Activated CD4-positive, alpha-beta memory T cell treated with anti-CD3 and anti-CD28 coated beads, Interleukin-2, amount 10 ng/mL, durations not matched to agents 7 days and 5 days (primary cell): ENCODE data around the gene MSTN. TPM values are rescaled to one million over a fixed set of nuclear protein-coding genes. Genes with fewer than 3 reads are reported as not detected.

Source experiments
- CTCF ChIA-PET: fragments of 350-600 bp; sonication (Branson Sonifier 250); formaldehyde crosslinking; loops from one replicate; lab custom pipeline; 2021; ENCODE audit warnings: antibody characterized with exemption, inconsistent platforms; lab: Charles Lee
- POLR2A ChIA-PET: fragments of 350-600 bp; sonication (Branson Sonifier 250); formaldehyde crosslinking; loops from one replicate; lab custom pipeline; 2021; ENCODE audit warnings: antibody characterized with exemption; lab: Charles Lee
- DNase-seq: peaks from one replicate; pipeline ENCODE4 v3.0.0-alpha.2; 2020
- H3K27ac Mint-ChIP-seq: one replicate; pipeline ENCODE4 v1.8.0; 2021; ENCODE audit warnings: mild to moderate bottlenecking, mixed read lengths
- H3K27me3 Mint-ChIP-seq: one replicate; pipeline ENCODE4 v1.8.0; 2021; ENCODE audit warnings: mixed read lengths
- H3K36me3 Mint-ChIP-seq: one replicate; pipeline ENCODE4 v1.8.0; 2021; ENCODE audit warnings: low read depth, mixed read lengths
- H3K4me1 Mint-ChIP-seq: one replicate; pipeline ENCODE4 v1.8.0; 2021; ENCODE audit warnings: mixed read lengths
- H3K4me3 Mint-ChIP-seq: one replicate; pipeline ENCODE4 v1.8.0; 2021; ENCODE audit warnings: mild to moderate bottlenecking, mixed read lengths
- H3K9me3 Mint-ChIP-seq: one replicate; pipeline ENCODE4 v1.8.0; 2021; ENCODE audit warnings: mixed read lengths
- total RNA-seq, 2 experiments: library from RNA; stranded (reverse); gene quantifications; one replicate each; pipeline ENCODE4 v1.2.3, GENCODE V29; 2021

MSTN gene
- total RNA-seq, result not detected

DNA sequence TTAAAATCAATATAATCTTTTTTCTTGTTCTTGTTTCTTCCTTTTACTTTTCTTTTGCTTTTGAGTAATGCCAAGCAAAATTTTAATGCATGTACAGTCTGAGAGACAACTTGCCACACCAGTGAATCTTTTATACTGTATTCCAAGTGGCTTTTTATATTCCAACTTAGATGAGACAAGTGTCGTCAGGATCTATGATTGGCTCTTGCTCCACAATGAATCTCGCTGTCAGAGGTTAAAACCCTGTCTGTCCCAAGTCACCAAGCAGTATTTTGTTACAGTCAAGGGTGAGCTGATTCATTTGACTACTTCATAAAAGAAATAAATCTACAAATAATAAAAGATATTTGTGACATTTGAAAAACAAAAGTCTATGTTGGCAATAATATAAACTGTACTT lies at the start of gene MSTN:
Gene MSTN, minus strand, starts transcription at position 129 of the 400 bp plus-strand sequence. CDS start 133 bp downstream, outside the sequence.
- H3K27me3 Mint-ChIP-seq, result no peaks in the 10 kb centered on the region
- ChIA-PET CTCF (no interaction called here), POLR2A (no interaction called here)
- H3K4me3 Mint-ChIP-seq, result no peak within 1 kb of the TSS
- no peaks in the 10 kb centered on the region for H3K36me3 Mint-ChIP-seq
- H3K4me1 Mint-ChIP-seq, result no peaks in the 10 kb centered on the region
- no peak within 1 kb of the TSS for H3K27ac Mint-ChIP-seq
- H3K9me3 Mint-ChIP-seq, result no peaks in the 10 kb centered on the region
- no peak for DNase-seq

DNA sequence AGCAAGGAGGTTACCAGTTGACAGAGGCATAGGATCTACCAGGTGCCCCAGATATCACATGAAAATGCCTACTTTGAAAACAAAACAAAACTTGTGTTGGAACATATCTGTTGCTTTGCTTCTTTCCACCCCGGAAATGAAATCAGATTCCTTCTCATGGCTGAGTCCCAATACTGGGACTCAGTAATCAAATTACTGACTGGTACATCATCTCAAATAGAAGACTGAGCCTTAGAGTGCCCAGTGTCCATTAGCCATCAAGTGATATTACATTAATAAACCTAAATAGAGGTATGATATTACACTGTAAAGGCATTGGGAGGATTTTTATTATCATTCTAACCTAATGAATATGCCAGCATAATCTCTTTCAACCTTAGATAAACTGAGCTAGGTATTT lies 48.6 kb upstream of the MSTN start:
- ChIA-PET POLR2A (no interaction called here), CTCF (no interaction called here)
- no peak for DNase-seq

DNA sequence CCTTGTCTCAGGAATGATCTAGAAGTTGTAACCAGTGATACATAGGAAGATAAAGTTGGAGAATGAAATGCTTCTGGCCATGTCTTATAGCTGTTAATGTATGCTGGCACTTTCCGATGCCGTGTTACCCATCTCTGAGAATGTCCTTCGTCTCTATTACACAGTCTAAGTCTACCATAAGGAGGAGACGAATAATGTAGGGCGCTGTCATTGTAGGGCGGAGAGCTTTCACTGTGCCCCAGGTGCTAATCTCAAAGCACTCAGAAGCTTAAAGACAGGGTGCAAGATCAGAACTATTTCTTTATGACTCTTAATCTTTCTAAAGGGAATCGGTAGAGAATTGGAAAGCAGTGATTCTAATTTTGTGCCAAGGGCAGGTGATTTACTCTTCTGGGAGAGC lies 48.2 kb upstream of the MSTN start:
- Mint-ChIP-seq H3K9me3 (no peaks in the 10 kb centered on the region), H3K4me1 (no peaks in the 10 kb centered on the region), H3K27me3 (peaks cover 11% of the 10 kb centered on the region), H3K27ac (no peak overlapping the region), H3K4me3 (no peak overlapping the region), H3K36me3 (no peaks in the 10 kb centered on the region)
- ChIA-PET POLR2A (no interaction called here), CTCF (interaction anchor here (0.6 kb wide), 1 partner anchor 88 kb away, joined by 10 read pairs; no protein-coding TSS in a partner anchor)
- no peak for DNase-seq

More for the DNA sequence above, 48.6 kb upstream of the MSTN start:
- no peaks in the 10 kb centered on the region for H3K4me1 Mint-ChIP-seq
- H3K4me3 Mint-ChIP-seq, result no peak overlapping the region
- H3K9me3 Mint-ChIP-seq, result no peaks in the 10 kb centered on the region
- no peak overlapping the region for H3K27ac Mint-ChIP-seq
- peaks cover 11% of the 10 kb centered on the region for H3K27me3 Mint-ChIP-seq
- no peaks in the 10 kb centered on the region for H3K36me3 Mint-ChIP-seq

DNA sequence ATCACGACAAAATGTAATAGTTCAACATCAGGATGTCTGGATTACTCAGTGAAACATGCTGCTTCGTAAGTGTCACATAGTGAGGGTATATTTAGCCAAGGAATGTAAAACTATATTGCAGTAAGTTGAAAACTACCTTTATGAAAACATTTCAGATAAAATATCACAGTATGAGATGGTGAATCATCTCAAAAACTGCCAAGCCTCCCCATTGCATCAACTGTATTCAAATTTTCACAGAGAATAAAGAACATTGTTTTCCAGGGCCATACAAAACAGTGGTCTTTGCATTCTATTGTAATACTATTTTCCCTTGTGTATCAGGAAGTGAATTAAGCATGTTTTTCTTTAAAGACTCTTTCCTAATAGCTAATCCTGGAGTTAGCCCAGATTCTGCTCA lies 47.6 kb upstream of the MSTN start:
- no peak for DNase-seq
- ChIA-PET CTCF (interaction anchor here (0.6 kb wide), 1 partner anchor 89 kb away, joined by 10 read pairs; no protein-coding TSS in a partner anchor), POLR2A (no interaction called here)
- no peaks in the 10 kb centered on the region for H3K4me1 Mint-ChIP-seq
- H3K27me3 Mint-ChIP-seq, result peaks cover 14% of the 10 kb centered on the region
- no peaks in the 10 kb centered on the region for H3K9me3 Mint-ChIP-seq
- no peak overlapping the region for H3K4me3 Mint-ChIP-seq
- no peaks in the 10 kb centered on the region for H3K36me3 Mint-ChIP-seq
- no peak overlapping the region for H3K27ac Mint-ChIP-seq

DNA sequence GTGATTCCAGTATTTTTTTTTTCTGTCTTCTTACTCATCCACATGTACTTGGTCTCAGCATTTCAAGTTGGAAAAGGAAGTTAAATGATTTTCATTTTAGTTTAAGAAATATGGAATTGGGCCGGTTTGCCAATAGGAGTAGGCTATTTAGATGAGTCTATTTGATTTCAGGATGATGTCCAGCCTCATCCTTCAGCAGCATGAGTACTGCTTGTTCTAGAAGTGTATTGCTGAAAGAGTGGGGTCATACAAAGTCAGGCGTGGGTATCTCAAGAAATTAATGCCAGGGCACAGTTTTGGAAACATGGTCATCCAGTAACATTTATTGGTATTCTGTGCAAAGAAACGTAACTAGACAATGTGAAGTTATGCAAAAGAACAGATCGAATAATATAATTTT lies 44.9 kb upstream of the MSTN start:
- no peaks in the 10 kb centered on the region for H3K4me1 Mint-ChIP-seq
- ChIA-PET POLR2A (no interaction called here), CTCF (no interaction called here)
- H3K27ac Mint-ChIP-seq, result no peak overlapping the region
- H3K36me3 Mint-ChIP-seq, result no peaks in the 10 kb centered on the region
- peaks cover 2% of the 10 kb centered on the region for H3K9me3 Mint-ChIP-seq
- no peak overlapping the region for H3K4me3 Mint-ChIP-seq
- no peak for DNase-seq
- peaks cover 17% of the 10 kb centered on the region for H3K27me3 Mint-ChIP-seq

DNA sequence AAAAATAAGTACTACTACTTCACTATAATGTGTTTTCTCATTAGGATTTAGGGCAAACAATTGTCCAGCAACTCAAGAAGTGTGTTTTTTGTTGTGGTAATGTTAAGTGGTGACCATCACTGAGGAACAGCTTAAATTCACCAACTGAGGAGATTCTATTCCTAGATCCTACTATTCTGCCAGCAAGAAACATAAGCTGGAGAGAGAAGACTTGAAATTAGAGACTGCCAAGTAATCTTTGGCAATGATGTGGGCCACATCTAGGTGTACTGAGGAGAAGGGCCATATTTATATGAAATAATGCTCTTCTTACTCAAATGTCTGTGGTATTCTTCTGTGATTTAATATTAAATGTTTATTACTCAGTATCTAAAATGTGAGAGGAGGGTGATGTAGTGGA lies 44.3 kb upstream of the MSTN start:
- DNase-seq, result no peak
- Mint-ChIP-seq H3K9me3 (peaks cover 6% of the 10 kb centered on the region), H3K4me1 (no peaks in the 10 kb centered on the region), H3K27ac (no peak overlapping the region), H3K36me3 (no peaks in the 10 kb centered on the region), H3K4me3 (no peak overlapping the region), H3K27me3 (peaks cover 23% of the 10 kb centered on the region)
- ChIA-PET POLR2A (no interaction called here), CTCF (no interaction called here)

DNA sequence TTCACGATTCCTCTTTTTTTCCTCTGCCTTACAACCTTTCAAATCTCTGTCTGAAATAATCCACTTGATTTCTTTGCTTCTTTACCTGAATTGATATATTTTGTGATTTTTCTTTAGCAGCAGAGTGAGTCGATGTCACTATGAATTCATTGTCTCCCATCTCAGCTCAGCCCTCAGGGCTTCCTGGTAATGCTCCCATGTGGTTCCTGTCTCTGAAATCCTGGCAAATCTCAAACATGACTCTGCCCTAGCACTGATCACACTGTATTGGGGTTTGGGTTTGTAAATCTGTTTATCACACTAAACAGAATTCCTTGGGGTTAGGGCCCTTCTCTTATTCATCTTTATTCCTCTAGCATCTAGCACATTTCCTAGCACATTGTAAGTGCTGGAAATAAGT lies 43.0 kb upstream of the MSTN start:
- H3K9me3 Mint-ChIP-seq, result peaks cover 7% of the 10 kb centered on the region
- POLR2A ChIA-PET, result no interaction called here
- H3K4me3 Mint-ChIP-seq, result no peak overlapping the region
- no peak for DNase-seq
- H3K36me3 Mint-ChIP-seq, result no peaks in the 10 kb centered on the region
- no peak overlapping the region for H3K27ac Mint-ChIP-seq
- CTCF ChIA-PET, result no interaction called here
- no peaks in the 10 kb centered on the region for H3K4me1 Mint-ChIP-seq
- H3K27me3 Mint-ChIP-seq, result peaks cover 22% of the 10 kb centered on the region

DNA sequence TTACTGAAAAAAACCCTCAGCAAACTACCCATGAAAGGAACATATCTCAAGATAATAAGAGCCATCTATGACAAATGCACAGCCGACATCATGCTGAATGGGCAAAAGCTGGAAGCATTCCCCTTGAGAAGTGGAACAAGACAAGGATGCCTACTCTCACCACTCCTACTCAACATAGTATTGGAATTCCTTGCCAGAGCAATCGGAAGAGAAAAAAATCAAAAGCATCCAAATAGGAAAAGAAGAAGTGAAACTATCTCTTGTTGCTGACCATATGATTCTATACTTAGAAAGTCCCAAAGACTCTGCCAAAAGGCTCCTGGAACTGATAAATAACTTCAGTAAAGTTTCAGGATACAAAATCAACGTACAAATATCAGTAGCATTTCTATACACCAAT lies 40.6 kb upstream of the MSTN start:
- CTCF ChIA-PET, result no interaction called here
- no peak for DNase-seq
- Mint-ChIP-seq H3K27me3 (peaks cover 18% of the 10 kb centered on the region), H3K9me3 (peaks cover 7% of the 10 kb centered on the region), H3K27ac (no peak overlapping the region), H3K36me3 (no peaks in the 10 kb centered on the region), H3K4me1 (no peaks in the 10 kb centered on the region), H3K4me3 (no peak overlapping the region)
- POLR2A ChIA-PET, result no interaction called here

DNA sequence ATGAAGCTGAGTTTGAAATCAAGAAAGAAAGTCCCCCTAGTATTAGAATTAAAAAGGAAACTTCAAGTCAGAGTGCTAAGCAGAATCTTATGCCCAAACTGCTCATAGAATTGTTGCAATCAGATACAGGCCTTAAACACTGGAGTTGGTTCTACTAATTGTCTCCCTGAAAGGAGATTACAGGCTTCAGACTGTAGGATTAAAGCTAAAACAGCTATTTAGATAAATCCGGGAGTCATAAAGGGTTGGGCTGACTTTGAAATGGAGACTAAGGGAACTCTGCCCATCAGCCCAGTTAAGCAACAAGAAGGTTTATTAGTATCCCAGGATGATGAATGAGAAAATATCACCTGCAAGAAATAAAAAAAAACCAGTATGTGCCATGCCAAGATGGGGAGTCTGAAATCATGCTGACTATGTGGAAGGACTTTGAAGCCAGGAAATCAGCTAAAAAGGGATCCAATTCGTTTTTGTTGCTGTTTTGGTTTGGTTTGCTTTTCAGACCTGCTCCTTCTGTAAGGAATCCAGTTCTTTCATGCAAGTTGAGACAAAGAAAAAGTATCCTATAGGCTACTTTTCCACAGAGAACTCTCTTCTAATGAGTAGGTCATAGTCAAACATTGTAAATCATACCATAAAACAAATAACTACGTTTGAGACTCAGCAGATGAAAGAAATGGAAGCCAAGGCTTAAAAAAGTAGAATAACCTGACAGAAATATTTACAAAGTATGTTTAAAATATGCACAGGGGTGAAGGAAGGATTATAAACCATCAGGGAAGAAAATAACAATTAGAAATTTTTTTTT lies 37.6 kb upstream of the MSTN start:
- no peak for DNase-seq
- POLR2A ChIA-PET, result no interaction called here

DNA sequence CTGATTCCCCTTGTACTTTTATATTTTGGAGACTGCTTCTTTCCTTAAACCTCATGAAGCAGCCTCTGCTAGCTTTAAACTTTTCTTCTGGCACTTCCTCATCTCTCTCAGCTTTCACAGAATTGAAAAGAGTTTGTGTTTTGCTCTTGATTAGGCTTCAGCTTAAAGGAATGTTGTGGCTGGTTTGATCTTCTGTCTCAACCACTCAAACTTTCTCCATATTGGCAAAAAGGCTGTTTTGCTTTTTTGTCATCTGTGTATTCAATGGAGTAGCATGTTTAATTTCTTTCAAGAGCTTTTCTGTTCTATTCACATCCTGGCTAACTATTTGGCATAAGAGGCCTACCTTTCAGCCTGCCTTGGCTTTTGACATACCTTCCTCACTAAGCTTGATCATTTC lies 36.3 kb upstream of the MSTN start:
- no peaks in the 10 kb centered on the region for H3K4me1 Mint-ChIP-seq

More for the DNA sequence above, 37.6 kb upstream of the MSTN start:
- H3K9me3 Mint-ChIP-seq, result peaks cover 7% of the 10 kb centered on the region
- H3K4me1 Mint-ChIP-seq, result no peaks in the 10 kb centered on the region
- no peak overlapping the region for H3K4me3 Mint-ChIP-seq
- H3K27ac Mint-ChIP-seq, result no peak overlapping the region
- peaks cover 15% of the 10 kb centered on the region for H3K27me3 Mint-ChIP-seq
- H3K36me3 Mint-ChIP-seq, result no peaks in the 10 kb centered on the region
- CTCF ChIA-PET, result no interaction called here

DNA sequence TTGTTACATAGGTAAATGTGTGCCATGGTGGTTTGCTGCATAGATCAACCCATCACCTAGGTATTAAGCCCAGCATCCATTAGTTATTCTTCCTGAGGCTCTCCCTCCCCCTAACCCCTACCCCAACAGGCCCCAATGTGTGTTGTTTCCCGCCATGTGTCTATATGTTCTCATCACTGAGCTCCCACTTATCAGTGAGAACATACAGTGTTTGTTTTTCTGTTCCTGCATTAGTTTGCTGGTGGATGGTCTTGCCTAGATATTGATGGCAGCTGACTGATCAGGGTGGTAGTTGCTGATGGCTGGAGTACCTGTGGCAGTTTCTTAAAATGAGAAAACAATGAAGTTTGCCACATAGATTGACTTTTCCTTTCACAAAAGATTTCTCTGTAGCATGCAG lies 34.6 kb upstream of the MSTN start:
- DNase-seq, result no peak
- H3K9me3 Mint-ChIP-seq, result peaks cover 3% of the 10 kb centered on the region
- no peaks in the 10 kb centered on the region for H3K4me1 Mint-ChIP-seq
- H3K36me3 Mint-ChIP-seq, result no peaks in the 10 kb centered on the region
- no peak overlapping the region for H3K27ac Mint-ChIP-seq
- CTCF ChIA-PET, result no interaction called here
- POLR2A ChIA-PET, result no interaction called here
- H3K4me3 Mint-ChIP-seq, result no peak overlapping the region
- H3K27me3 Mint-ChIP-seq, result peaks cover 4% of the 10 kb centered on the region

More for the DNA sequence above, 36.3 kb upstream of the MSTN start:
- no peak overlapping the region for H3K4me3 Mint-ChIP-seq
- peaks cover 15% of the 10 kb centered on the region for H3K27me3 Mint-ChIP-seq
- no peak overlapping the region for H3K27ac Mint-ChIP-seq
- ChIA-PET CTCF (no interaction called here), POLR2A (interaction anchor here (0.6 to 1.0 kb wide), 2 partner anchors 9 to 13 kb away, joined by 3 to 4 read pairs; no protein-coding TSS in a partner anchor)
- H3K9me3 Mint-ChIP-seq, result peaks cover 7% of the 10 kb centered on the region
- DNase-seq, result no peak
- H3K36me3 Mint-ChIP-seq, result no peaks in the 10 kb centered on the region

DNA sequence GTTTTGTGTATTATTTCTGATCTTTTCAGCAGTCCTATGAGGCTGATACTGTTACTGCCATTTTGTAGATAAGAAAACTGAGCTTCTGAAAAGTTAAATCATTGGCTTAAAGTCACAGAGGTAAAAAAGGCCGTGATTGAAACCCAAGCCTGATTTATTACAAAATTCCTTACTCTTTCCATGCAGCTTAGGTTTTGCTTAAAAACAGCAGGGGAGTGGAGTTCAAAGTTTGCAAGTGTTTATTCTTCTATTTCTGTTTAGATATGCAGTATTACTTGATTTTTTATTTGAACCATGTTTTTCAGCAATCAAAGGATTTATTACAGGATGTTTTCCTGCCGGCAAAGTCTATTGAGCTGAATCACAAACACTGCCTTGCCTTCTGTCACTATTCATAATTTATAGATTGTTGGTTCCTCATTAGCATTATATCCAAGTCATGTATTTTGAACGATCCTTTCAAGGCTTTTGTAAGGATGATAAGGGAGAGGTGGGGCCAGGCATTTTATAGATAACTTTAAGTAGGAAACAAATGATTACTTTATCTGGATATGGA lies 31.9 kb upstream of the MSTN start:
- no peak for DNase-seq

DNA sequence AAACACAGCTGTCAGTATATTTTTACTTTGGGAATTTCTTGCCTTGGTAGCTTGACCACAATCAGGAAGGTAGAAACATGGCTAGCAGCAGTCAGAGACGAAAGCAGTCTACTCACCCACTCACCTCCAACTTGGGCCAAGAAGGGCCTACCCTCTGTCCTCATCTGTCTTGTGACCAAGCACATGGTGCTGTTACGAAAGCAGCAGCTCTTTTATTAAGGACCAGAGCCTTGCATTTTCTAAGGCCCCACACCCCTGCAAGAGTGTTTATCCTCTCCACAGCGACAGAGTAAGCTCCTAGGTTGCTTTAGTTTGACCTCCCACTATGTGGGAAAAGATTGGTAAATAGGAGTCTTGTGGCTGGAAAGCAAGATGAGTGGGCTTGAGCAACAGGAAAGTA lies 31.3 kb upstream of the MSTN start:
- Mint-ChIP-seq H3K27ac (no peak overlapping the region), H3K36me3 (no peaks in the 10 kb centered on the region), H3K9me3 (no peaks in the 10 kb centered on the region), H3K4me3 (no peak overlapping the region), H3K27me3 (no peaks in the 10 kb centered on the region), H3K4me1 (no peaks in the 10 kb centered on the region)
- DNase-seq, result no peak
- CTCF ChIA-PET, result no interaction called here
- POLR2A ChIA-PET, result no interaction called here

More for the DNA sequence above, 31.9 kb upstream of the MSTN start:
- Mint-ChIP-seq H3K27me3 (no peaks in the 10 kb centered on the region), H3K36me3 (no peaks in the 10 kb centered on the region), H3K4me1 (no peaks in the 10 kb centered on the region), H3K4me3 (no peak overlapping the region), H3K9me3 (no peaks in the 10 kb centered on the region), H3K27ac (no peak overlapping the region)
- ChIA-PET CTCF (no interaction called here), POLR2A (no interaction called here)
